Left lung (tissue), 10 donors: ENCODE measurements around the gene KLC3. TPM values are rescaled to one million over a fixed set of nuclear protein-coding genes. Genes with fewer than 3 reads are reported as not detected.

ENCODE experiments used
- ATAC-seq: fragments of 200-7000 bp; cut with Tn5 transposase; one replicate; pipeline ENCODE4 v1.9.1; 2020; ENCODE audit warnings: moderate library complexity
- DNase-seq, 4 donors: peaks; one replicate each; pipeline ENCODE4 v3.0.0-alpha.2; 2013 to 2020
- H3K27ac ChIP-seq, 2 donors: fragments of 200-600 bp; sonication (generic) in 1 of 2; one replicate each; pipeline versions ENCODE4 v1.5.0 to v1.8.0; 2020 to 2021
- H3K27me3 ChIP-seq, 2 donors: fragments of 200-600 bp; sonication (generic) in 1 of 2; one replicate each; pipeline versions ENCODE4 v1.5.0 to v1.8.0; 2020 to 2021
- H3K36me3 ChIP-seq, 2 donors: fragments of 200-600 bp; sonication (generic) in 1 of 2; one replicate each; pipeline versions ENCODE4 v1.5.0 to v1.8.0; 2020 to 2021
- H3K4me1 ChIP-seq, 2 donors: fragments of 200-600 bp; one replicate each; pipeline ENCODE4 v1.8.0; 2021
- H3K4me3 ChIP-seq, 2 donors: fragments of 200-600 bp; sonication (generic) in 1 of 2; one replicate each; pipeline versions ENCODE4 v1.5.0 to v1.8.0; 2020 to 2021; ENCODE audit warnings: mild to moderate bottlenecking in 1 of 2
- H3K9me3 ChIP-seq, 2 donors: fragments of 200-600 bp; sonication (generic) in 1 of 2; one replicate each; pipeline versions ENCODE4 v1.5.0 to v1.8.0; 2020 to 2021
- intact Hi-C, 2 donors: fragments of 100-400 bp; cut with DNase I; formaldehyde crosslinking; loops; one replicate each; pipeline versions ENCODE4 v1.11.2 to v1.14.2; 2022
- polyA plus RNA-seq, 6 donors: library from polyadenylated mRNA; unstranded; fragments of 120-200 nt; gene quantifications; one replicate each; pipeline ENCODE4 v1.2.1, GENCODE V29; 2013; ENCODE audit not compliant: insufficient read length in 6 of 6
- total RNA-seq, 2 donors: library from RNA; stranded (reverse); fragmentation: NEBNext Ultra II Directional; extraction: Animal tissue kit (Norgen Biotek cat#: 25700); gene quantifications; one replicate each; pipeline ENCODE4 v1.2.1, GENCODE V29; 2021
- TF ChIP-seq, protein P1 (sequence below), 2 donors: fragments of 200-600 bp; sonication (generic) in 1 of 2; IDR thresholded peaks; one replicate each; pipeline versions ENCODE4 v1.5.0 to v1.8.0; 2021; ENCODE audit warnings: antibody characterized with exemption in 2 of 2
- donor health status: DM: no; HTN: yes; CAD: no.
- donor health status: DM: no; HTN: no; CAD: no.

Gene KLC3
- total and polyA plus RNA-seq, 8 donors, result 0.52 to 1.9 (median 0.70) TPM

GRCh38 chr19:45302416-45302815, 38.1 kb upstream of the KLC3 start:
- H3K9me3 ChIP-seq, result no peaks in the 10 kb centered on the region
- no peaks in the 10 kb centered on the region for H3K27me3 ChIP-seq
- ATAC-seq (no peak), DNase-seq (no peak)
- H3K4me3 ChIP-seq, result no peak overlapping the region
- H3K36me3 ChIP-seq, result peaks cover 0 to 44% of the 10 kb centered on the region in 2 donors
- H3K4me1 ChIP-seq, result no peaks in the 10 kb centered on the region
- TF ChIP-seq, protein P1, sequence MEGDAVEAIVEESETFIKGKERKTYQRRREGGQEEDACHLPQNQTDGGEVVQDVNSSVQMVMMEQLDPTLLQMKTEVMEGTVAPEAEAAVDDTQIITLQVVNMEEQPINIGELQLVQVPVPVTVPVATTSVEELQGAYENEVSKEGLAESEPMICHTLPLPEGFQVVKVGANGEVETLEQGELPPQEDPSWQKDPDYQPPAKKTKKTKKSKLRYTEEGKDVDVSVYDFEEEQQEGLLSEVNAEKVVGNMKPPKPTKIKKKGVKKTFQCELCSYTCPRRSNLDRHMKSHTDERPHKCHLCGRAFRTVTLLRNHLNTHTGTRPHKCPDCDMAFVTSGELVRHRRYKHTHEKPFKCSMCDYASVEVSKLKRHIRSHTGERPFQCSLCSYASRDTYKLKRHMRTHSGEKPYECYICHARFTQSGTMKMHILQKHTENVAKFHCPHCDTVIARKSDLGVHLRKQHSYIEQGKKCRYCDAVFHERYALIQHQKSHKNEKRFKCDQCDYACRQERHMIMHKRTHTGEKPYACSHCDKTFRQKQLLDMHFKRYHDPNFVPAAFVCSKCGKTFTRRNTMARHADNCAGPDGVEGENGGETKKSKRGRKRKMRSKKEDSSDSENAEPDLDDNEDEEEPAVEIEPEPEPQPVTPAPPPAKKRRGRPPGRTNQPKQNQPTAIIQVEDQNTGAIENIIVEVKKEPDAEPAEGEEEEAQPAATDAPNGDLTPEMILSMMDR (IDR thresholded peaks at IDR 0.05), result no peak
- intact Hi-C loops, result no loop called here
- H3K27ac ChIP-seq, result no peak overlapping the region

DNA sequence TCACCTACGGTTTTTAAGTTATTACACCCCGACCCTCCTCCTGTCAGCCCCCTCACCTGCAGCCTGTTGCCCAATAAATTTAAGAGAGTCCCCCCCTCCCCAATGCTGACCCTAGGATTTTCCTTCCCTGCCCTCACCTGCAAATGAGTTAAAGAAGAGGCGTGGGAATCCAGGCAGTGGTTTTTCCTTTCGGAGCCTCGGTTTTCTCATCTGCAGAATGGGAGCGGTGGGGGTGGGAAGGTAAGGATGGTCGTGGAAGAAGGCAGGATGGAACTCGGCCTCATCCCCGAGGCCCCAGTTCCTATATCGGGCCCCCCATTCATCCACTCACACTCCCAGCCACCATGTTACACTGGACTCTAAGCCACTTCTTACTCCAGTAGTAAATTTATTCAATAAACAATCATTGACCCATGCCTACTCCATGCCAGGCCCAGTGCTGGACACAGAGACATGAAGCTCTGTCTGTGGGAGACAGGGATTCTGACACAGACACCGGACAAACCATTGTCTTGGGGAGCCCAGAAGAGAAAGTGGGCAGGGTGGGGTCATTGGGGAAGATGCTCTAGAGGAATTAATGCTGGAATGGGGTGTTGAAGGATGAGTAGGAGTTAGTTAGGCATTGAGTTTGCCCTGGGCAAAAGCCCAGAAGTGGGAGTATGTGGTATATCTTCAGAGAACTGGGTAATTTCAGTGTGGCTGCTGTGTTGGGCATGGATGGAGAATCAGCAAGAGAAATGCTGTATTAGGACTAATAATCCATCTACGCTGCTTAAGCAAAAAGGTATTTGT, 37.1 kb upstream of the KLC3 start:
- no peaks in the 10 kb centered on the region for H3K4me1 ChIP-seq
- peaks cover 0 to 4% of the 10 kb centered on the region in 2 donors for H3K27me3 ChIP-seq
- DNase-seq (no peak), ATAC-seq (no peak)
- H3K36me3 ChIP-seq, result peaks cover 0 to 37% of the 10 kb centered on the region in 2 donors
- TF ChIP-seq, protein P1 (IDR thresholded peaks at IDR 0.05), result no peak
- no peak overlapping the region for H3K4me3 ChIP-seq
- intact Hi-C loops, result no loop called here
- H3K9me3 ChIP-seq, result no peaks in the 10 kb centered on the region
- H3K27ac ChIP-seq, result no peak overlapping the region

DNA sequence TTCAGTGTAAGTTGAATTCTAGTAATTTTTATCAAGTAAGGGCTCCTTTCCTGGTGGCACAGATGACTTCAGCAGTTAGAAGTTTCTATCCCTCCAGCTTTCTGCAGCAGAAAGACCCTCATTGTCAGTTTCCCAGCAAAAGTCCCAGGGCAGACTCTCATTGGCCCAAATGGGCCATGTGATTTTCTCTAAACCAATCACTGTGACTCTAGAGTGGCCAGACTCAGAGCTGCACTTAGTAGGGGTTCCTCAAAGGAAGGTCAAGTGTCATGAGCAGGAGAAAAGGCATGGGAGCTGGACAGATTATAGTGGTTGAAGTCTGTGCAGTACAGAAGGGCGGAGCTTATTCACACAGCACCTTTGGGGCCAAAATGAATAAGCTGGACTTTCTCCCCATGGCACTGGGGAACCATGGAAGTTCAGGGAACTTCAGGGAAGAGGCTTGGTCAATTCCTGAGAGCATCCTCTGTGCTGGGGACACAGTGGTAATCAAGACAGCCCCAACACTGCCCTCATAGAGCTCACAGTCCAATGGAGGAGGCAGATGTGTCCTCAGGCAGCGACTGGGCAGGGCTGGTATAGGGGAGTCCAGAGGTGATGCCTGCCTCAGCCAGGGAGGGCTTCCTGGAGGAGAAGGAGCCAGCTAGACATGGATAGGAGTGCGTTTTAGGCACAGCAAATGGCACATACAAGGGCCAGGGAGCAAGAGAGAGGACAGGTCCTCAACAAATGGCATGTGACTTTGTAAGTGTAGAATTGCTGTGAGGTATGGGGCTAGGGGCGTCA, 36.2 kb upstream of the KLC3 start:
- H3K27me3 ChIP-seq, result peaks cover 0 to 4% of the 10 kb centered on the region in 2 donors
- H3K36me3 ChIP-seq, result peaks cover 0 to 29% of the 10 kb centered on the region in 2 donors
- no peak overlapping the region for H3K27ac ChIP-seq
- H3K4me1 ChIP-seq, result no peaks in the 10 kb centered on the region
- ATAC-seq (no peak), DNase-seq (no peak)
- no peak overlapping the region for H3K4me3 ChIP-seq
- H3K9me3 ChIP-seq, result no peaks in the 10 kb centered on the region
- intact Hi-C loops, result no loop called here
- TF ChIP-seq, protein P1 (IDR thresholded peaks at IDR 0.05), result no peak

GRCh38 chr19:45305007-45305406, 35.5 kb upstream of the KLC3 start:
- no peak for ATAC-seq
- peaks cover 0 to 23% of the 10 kb centered on the region in 2 donors for H3K36me3 ChIP-seq
- no peak overlapping the region for H3K4me3 ChIP-seq
- H3K27ac ChIP-seq, result no peak overlapping the region
- no peaks in the 10 kb centered on the region for H3K4me1 ChIP-seq
- DNase-seq, result no peak
- no peaks in the 10 kb centered on the region for H3K9me3 ChIP-seq
- peaks cover 0 to 4% of the 10 kb centered on the region in 2 donors for H3K27me3 ChIP-seq
- TF ChIP-seq, protein P1 (IDR thresholded peaks at IDR 0.05), result no peak
- intact Hi-C loops, result no loop called here

DNA sequence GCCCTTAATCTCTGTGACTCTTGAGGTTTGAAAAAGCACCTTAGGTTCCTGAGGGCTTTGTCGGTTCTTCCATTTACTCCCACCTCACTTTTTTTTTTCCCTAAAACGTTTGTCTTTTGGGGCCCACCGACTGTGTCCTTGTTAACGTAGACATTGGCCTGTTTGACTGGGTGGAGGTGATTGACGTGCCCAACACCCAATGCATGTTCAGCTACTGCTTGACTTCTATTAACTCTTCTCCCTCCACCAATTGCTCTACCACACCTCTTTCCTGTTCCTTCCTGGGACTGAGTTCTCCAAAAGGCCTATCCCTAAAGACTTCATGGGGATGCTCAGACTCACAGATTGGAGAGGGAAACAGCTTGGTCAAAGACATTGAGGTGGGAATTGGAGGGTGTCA, 35.1 kb upstream of the KLC3 start:
- Histone ChIP-seq H3K36me3 (peaks cover 0 to 19% of the 10 kb centered on the region in 2 donors), H3K4me1 (no peaks in the 10 kb centered on the region), H3K9me3 (no peaks in the 10 kb centered on the region), H3K4me3 (no peak overlapping the region), H3K27me3 (peaks cover 0 to 4% of the 10 kb centered on the region in 2 donors), H3K27ac (no peak overlapping the region)
- DNase-seq, result no peak
- no peak for ATAC-seq
- intact Hi-C loops, result no loop called here
- TF ChIP-seq, protein P1 (IDR thresholded peaks at IDR 0.05), result no peak
